GM21737 (cell line): Measurements from ENCODE around the gene STX16.

Source experiments
- ATAC-seq: cut with Tn5 transposase; IDR thresholded peaks from one replicate; pipeline ENCODE4 v1.9.1; 2021; ENCODE audit warnings: mild to moderate bottlenecking, moderate library complexity; ENCODE audit not compliant: unreplicated experiment

STX16 gene

GRCh38 chr20:58618351-58619076 lies 32.6 kb upstream of the STX16 start:
- ATAC-seq = no peak

GRCh38 chr20:58619077-58619863 lies 31.8 kb upstream of the STX16 start:
- no peak for ATAC-seq

GRCh38 chr20:58619864-58620431 lies 31.1 kb upstream of the STX16 start:
- no peak for ATAC-seq

- no peak for ATAC-seq
Measured at GRCh38 chr20:58621906-58622548, 29.1 kb upstream of the STX16 start.

- no peak for ATAC-seq
Measured at GRCh38 chr20:58622671-58623578, 28.2 kb upstream of the STX16 start.

GRCh38 chr20:58623579-58624473 lies 27.3 kb upstream of the STX16 start:
- ATAC-seq = no peak

GRCh38 chr20:58624687-58625086 lies 26.4 kb upstream of the STX16 start:
- no peak for ATAC-seq

- no peak for ATAC-seq
Measured at GRCh38 chr20:58625585-58625984, 25.5 kb upstream of the STX16 start.

- ATAC-seq = no peak
Measured at GRCh38 chr20:58626051-58626450, 25.0 kb upstream of the STX16 start.

GRCh38 chr20:58627212-58628072 lies 23.6 kb upstream of the STX16 start:
- no peak for ATAC-seq

GRCh38 chr20:58628491-58629214 lies 22.4 kb upstream of the STX16 start:
- no peak for ATAC-seq

- ATAC-seq = no peak
Measured at GRCh38 chr20:58629215-58629580, 21.9 kb upstream of the STX16 start.

GRCh38 chr20:58630063-58630462 lies 21.0 kb upstream of the STX16 start:
- ATAC-seq = no peak

GRCh38 chr20:58633161-58634053 lies 17.7 kb upstream of the STX16 start:
- no peak for ATAC-seq

- no peak for ATAC-seq
Measured at GRCh38 chr20:58634059-58634458, 17.0 kb upstream of the STX16 start.

GRCh38 chr20:58634521-58635278 lies 16.4 kb upstream of the STX16 start:
- no peak for ATAC-seq
